Activated naive CD4-positive, alpha-beta T cell (primary cell): ENCODE data around the gene CASD1.
A peak's percentile ranks its signal among the peaks of the same experiment; 100 is the strongest.

ENCODE experiments used
- DNase-seq, 4 experiments: peaks; one replicate each; lab custom pipeline; 2025; lab: John Stamatoyannopoulos, UW

Gene CASD1

GRCh38 chr7:94509264-94509886 is at the start of gene CASD1:
CASD1 (plus strand) TSS chr7:94509809; CDS start chr7:94510085, 276 bp downstream.
- peak; percentile 27 to 55 (median 43) for DNase-seq

GRCh38 chr7:94466516-94466915 is 43.1 kb upstream of the CASD1 start:
- DNase-seq, result no peak

- DNase-seq, result no peak
Measured at GRCh38 chr7:94471604-94472003, 38.0 kb upstream of the CASD1 start.

GRCh38 chr7:94472608-94473007 is 37.0 kb upstream of the CASD1 start:
- no peak for DNase-seq

GRCh38 chr7:94476251-94476840 is 33.3 kb upstream of the CASD1 start:
- DNase-seq, result no peak

- DNase-seq, result no peak
Measured at GRCh38 chr7:94477878-94478277, 31.7 kb upstream of the CASD1 start.

- no peak for DNase-seq
Measured at GRCh38 chr7:94478648-94479214, 30.9 kb upstream of the CASD1 start.

- DNase-seq, result no peak
Measured at GRCh38 chr7:94481279-94481678, 28.3 kb upstream of the CASD1 start.

- DNase-seq, result no peak
Measured at GRCh38 chr7:94482796-94483195, 26.8 kb upstream of the CASD1 start.

GRCh38 chr7:94483843-94484242 is 25.8 kb upstream of the CASD1 start:
- no peak for DNase-seq

- DNase-seq, result no peak
Measured at GRCh38 chr7:94486216-94486615, 23.4 kb upstream of the CASD1 start.

GRCh38 chr7:94491410-94491809 is 18.2 kb upstream of the CASD1 start:
- DNase-seq, result no peak

- DNase-seq, result no peak
Measured at GRCh38 chr7:94492601-94493000, 17.0 kb upstream of the CASD1 start.

- no peak for DNase-seq
Measured at GRCh38 chr7:94497874-94498670, 11.5 kb upstream of the CASD1 start.

GRCh38 chr7:94498918-94499317 is 10.7 kb upstream of the CASD1 start:
- no peak for DNase-seq

- DNase-seq, result no peak
Measured at GRCh38 chr7:94507462-94507861, 2.1 kb upstream of the CASD1 start.

GRCh38 chr7:94507962-94508361 is 1.6 kb upstream of the CASD1 start:
- no peak for DNase-seq

GRCh38 chr7:94509887-94510581 is 425 bp downstream of the CASD1 start:
- peak; percentile 27 to 53 (median 42) for DNase-seq

GRCh38 chr7:94510582-94511496 is 1.2 kb downstream of the CASD1 start:
- DNase-seq, result peak in 1 of 4 experiments; percentile 21

GRCh38 chr7:94511718-94512117 is 2.1 kb downstream of the CASD1 start:
- DNase-seq, result no peak
